Neural progenitor cell (in vitro differentiated cells): ENCODE measurements around the gene XPO1. TPM values are rescaled to one million over a fixed set of nuclear protein-coding genes. Genes with fewer than 3 reads are reported as not detected.

Experiments used
- DNase-seq: peaks from one replicate; pipeline ENCODE4 v3.0.0-alpha.2; 2016; ENCODE audit warnings: low spot score
- H2AFZ ChIP-seq: fragments of 200-600 bp; sonication (generic); replicated peaks from 2 replicates; pipeline ENCODE4 v1.6.1; 2016; ENCODE audit warnings: antibody characterized with exemption
- H3F3A ChIP-seq: fragments of 200-600 bp; sonication (generic); 2 replicates; pipeline ENCODE4 v1.6.1; 2016; ENCODE audit warnings: antibody characterized with exemption, low read depth
- H3K27ac ChIP-seq: fragments of 200-600 bp; sonication (generic); 2 replicates; pipeline ENCODE4 v1.5.1; 2016; ENCODE audit warnings: mild to moderate bottlenecking
- H3K27me3 ChIP-seq: fragments of 200-600 bp; sonication (generic); 2 replicates; pipeline ENCODE4 v1.6.1; 2016; ENCODE audit warnings: mild to moderate bottlenecking, moderate library complexity
- H3K36me3 ChIP-seq: fragments of 200-600 bp; sonication (generic); 2 replicates; pipeline ENCODE4 v1.5.1; 2016
- H3K4me1 ChIP-seq: fragments of 200-600 bp; sonication (generic); 2 replicates; pipeline ENCODE4 v1.6.1; 2016; ENCODE audit warnings: mixed run types
- H3K4me2 ChIP-seq: fragments of 200-600 bp; sonication (generic); 2 replicates; pipeline ENCODE4 v1.6.1; 2016
- H3K4me3 ChIP-seq: fragments of 200-600 bp; sonication (generic); 2 replicates; pipeline ENCODE4 v1.5.1; 2016
- H3K79me2 ChIP-seq: fragments of 200-600 bp; sonication (generic); 2 replicates; pipeline ENCODE4 v1.6.1; 2016; ENCODE audit warnings: low read depth
- H3K9ac ChIP-seq: fragments of 200-600 bp; sonication (generic); 2 replicates; pipeline ENCODE4 v1.6.1; 2016
- H3K9me3 ChIP-seq: fragments of 200-600 bp; sonication (generic); 2 replicates; pipeline ENCODE4 v1.5.1; 2016; ENCODE audit warnings: low read depth
- H4K20me1 ChIP-seq: fragments of 200-600 bp; sonication (generic); 2 replicates; pipeline ENCODE4 v1.6.1; 2016; ENCODE audit warnings: low read depth
- H3K27ac Mint-ChIP-seq: 3 replicates; pipeline ENCODE4 v1.8.0; 2021; ENCODE audit warnings: mixed read lengths
- H3K27me3 Mint-ChIP-seq: 2 replicates; pipeline ENCODE4 v1.8.0; 2022; ENCODE audit warnings: low read depth, mild to moderate bottlenecking, inconsistent platforms, moderate library complexity, mixed read lengths; ENCODE audit not compliant: insufficient read depth
- H3K36me3 Mint-ChIP-seq: 3 replicates; pipeline ENCODE4 v1.8.0; 2021; ENCODE audit warnings: mixed read lengths
- H3K4me1 Mint-ChIP-seq: 3 replicates; pipeline ENCODE4 v1.8.0; 2021; ENCODE audit warnings: mixed read lengths
- H3K4me3 Mint-ChIP-seq: 3 replicates; pipeline ENCODE4 v1.8.0; 2021; ENCODE audit warnings: mild to moderate bottlenecking, moderate library complexity, mixed read lengths
- H3K9me3 Mint-ChIP-seq: 3 replicates; pipeline ENCODE4 v1.8.0; 2020; ENCODE audit warnings: mixed read lengths
- EZH2 ChIP-seq: fragments of 200-600 bp; sonication (generic); IDR thresholded peaks from 2 replicates; pipeline ENCODE4 v1.6.1; 2017; ENCODE audit warnings: antibody characterized with exemption, mild to moderate bottlenecking, moderate library complexity
- EZH2phosphoT487 ChIP-seq: fragments of 200-600 bp; sonication (generic); IDR thresholded peaks from 2 replicates; pipeline ENCODE4 v1.6.1; 2017; ENCODE audit warnings: antibody characterized with exemption
- total RNA-seq: library from RNA; depleted of rRNA; stranded (reverse); fragments of >200 nt; gene quantifications from 2 replicates; pipeline ENCODE4 v1.2.3, GENCODE V29; 2015; ENCODE audit warnings: low replicate concordance
- TF ChIP-seq, protein P1 (sequence below): fragments of 200-600 bp; sonication (generic); IDR thresholded peaks from 2 replicates; pipeline ENCODE4 v1.5.1; 2017; ENCODE audit warnings: antibody characterized with exemption, mild to moderate bottlenecking

XPO1 gene
- total RNA-seq, 1 donor from 2014 or later: 681 TPM

DNA sequence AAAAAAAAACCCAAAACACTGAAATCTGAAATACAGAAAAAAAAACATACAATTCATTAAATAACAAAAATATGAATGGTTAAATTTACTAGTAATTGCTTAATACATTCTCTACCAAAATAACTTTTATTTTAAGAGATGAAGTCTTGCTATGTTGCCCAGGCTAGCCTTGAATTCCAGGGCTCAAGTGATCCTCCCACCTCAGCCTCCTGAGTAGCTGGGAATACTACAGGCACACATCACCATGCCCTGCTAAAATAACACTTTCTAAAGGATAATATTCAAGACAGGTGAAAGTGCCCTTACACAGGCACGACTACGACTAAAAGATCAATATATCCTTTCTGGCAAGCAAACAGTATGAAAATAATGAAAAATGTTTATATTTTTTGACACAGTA is 76.8 kb downstream of the XPO1 start:
- H3K27ac ChIP-seq: no peak overlapping the region
- H3K27me3 Mint-ChIP-seq: no peaks in the 10 kb centered on the region
- no peaks in the 10 kb centered on the region for H3K9me3 ChIP-seq
- no peak for DNase-seq
- H3K4me1 ChIP-seq: peaks cover 10% of the 10 kb centered on the region
- H3K4me3 Mint-ChIP-seq: no peak overlapping the region
- H3K9ac ChIP-seq: no peak overlapping the region
- H3F3A ChIP-seq: peaks cover 19% of the 10 kb centered on the region
- H3K4me1 Mint-ChIP-seq: peaks cover 17% of the 10 kb centered on the region
- no peak for TF ChIP-seq EZH2phosphoT487
- TF ChIP-seq EZH2: no peak
- TF ChIP-seq, protein P1, sequence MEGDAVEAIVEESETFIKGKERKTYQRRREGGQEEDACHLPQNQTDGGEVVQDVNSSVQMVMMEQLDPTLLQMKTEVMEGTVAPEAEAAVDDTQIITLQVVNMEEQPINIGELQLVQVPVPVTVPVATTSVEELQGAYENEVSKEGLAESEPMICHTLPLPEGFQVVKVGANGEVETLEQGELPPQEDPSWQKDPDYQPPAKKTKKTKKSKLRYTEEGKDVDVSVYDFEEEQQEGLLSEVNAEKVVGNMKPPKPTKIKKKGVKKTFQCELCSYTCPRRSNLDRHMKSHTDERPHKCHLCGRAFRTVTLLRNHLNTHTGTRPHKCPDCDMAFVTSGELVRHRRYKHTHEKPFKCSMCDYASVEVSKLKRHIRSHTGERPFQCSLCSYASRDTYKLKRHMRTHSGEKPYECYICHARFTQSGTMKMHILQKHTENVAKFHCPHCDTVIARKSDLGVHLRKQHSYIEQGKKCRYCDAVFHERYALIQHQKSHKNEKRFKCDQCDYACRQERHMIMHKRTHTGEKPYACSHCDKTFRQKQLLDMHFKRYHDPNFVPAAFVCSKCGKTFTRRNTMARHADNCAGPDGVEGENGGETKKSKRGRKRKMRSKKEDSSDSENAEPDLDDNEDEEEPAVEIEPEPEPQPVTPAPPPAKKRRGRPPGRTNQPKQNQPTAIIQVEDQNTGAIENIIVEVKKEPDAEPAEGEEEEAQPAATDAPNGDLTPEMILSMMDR: no peak
- no peaks in the 10 kb centered on the region for H3K9me3 Mint-ChIP-seq
- H3K27ac Mint-ChIP-seq: no peak overlapping the region
- H3K79me2 ChIP-seq: peaks cover 100% of the 10 kb centered on the region
- H4K20me1 ChIP-seq: peaks cover 100% of the 10 kb centered on the region
- no peak overlapping the region for H3K4me2 ChIP-seq
- peaks cover 10% of the 10 kb centered on the region for H3K36me3 Mint-ChIP-seq
- H3K36me3 ChIP-seq: no peaks in the 10 kb centered on the region
- H3K4me3 ChIP-seq: no peak overlapping the region
- H3K27me3 ChIP-seq: no peaks in the 10 kb centered on the region
- no peak overlapping the region for H2AFZ ChIP-seq

DNA sequence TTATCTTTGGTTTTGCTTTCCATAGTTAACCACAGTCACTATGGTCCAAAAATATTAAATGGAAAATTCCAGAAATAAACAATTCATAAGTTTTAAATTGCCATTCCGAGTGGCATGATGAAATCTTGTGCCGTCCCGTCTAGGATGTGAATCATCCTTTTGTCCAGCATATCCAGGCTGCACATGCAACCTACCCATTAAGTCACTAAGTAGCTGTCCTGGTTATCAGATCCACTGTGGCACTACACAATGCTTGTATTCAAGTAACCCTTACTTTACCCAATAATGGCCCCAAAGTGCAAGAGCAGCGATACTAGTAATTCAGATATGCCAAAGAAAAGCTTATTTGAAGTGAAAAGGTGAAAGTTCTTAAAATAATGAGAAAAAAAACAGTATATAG is 78.0 kb downstream of the XPO1 start:
- TF ChIP-seq EZH2: no peak
- no peak for TF ChIP-seq EZH2phosphoT487
- TF ChIP-seq, protein P1: no peak
- Histone ChIP-seq H3K4me3 (no peak overlapping the region), H4K20me1 (peaks cover 100% of the 10 kb centered on the region), H3K9me3 (no peaks in the 10 kb centered on the region), H3K27me3 (no peaks in the 10 kb centered on the region), H3F3A (peaks cover 16% of the 10 kb centered on the region), H2AFZ (no peak overlapping the region), H3K4me2 (no peak overlapping the region), H3K79me2 (peaks cover 100% of the 10 kb centered on the region), H3K4me1 (peaks cover 10% of the 10 kb centered on the region), H3K27ac (no peak overlapping the region), H3K36me3 (no peaks in the 10 kb centered on the region), H3K9ac (no peak overlapping the region)
- no peak for DNase-seq
- H3K27ac Mint-ChIP-seq: no peak overlapping the region
- no peaks in the 10 kb centered on the region for H3K27me3 Mint-ChIP-seq
- peaks cover 15% of the 10 kb centered on the region for H3K4me1 Mint-ChIP-seq
- H3K4me3 Mint-ChIP-seq: no peak overlapping the region
- H3K9me3 Mint-ChIP-seq: no peaks in the 10 kb centered on the region
- H3K36me3 Mint-ChIP-seq: peaks cover 18% of the 10 kb centered on the region

DNA sequence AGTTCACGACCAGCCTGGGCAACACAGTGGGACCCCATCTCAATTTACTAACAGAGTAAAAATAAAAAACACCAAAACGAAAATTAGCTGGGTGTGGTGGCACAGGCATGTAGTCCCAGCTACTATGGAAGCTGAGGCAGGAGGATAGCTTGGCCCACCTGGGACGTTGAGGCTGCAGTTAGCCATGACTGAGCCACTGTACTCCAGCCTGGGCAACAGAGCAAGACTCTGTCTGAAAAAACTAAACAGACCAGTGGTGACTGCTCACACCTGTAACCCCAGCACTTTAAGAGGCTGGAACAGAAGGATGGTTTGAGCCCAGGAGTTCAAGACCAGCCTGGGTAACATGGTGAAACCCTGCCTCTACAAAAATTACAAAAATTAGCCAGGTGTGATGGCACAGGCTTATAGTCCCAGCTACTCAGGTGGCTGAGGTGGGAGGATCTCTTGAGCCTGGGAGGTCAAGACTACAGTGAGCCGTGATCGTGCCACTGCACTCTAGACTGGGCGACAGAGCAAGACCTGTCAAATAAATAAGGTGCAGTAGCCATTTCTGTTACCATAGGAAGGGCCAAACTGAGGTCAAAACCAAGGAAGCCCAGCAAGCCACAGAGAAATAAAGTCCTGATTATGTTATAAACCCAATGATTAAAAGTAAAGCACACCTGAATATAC is 81.3 kb downstream of the XPO1 start:
- Mint-ChIP-seq H3K4me3 (no peak overlapping the region), H3K27me3 (no peaks in the 10 kb centered on the region), H3K9me3 (peaks cover 3% of the 10 kb centered on the region), H3K4me1 (peaks cover 5% of the 10 kb centered on the region), H3K36me3 (peaks cover 23% of the 10 kb centered on the region), H3K27ac (no peak overlapping the region)
- no peak overlapping the region for H3K4me2 ChIP-seq
- no peak for DNase-seq
- no peaks in the 10 kb centered on the region for H3F3A ChIP-seq
- H4K20me1 ChIP-seq: peaks cover 89% of the 10 kb centered on the region
- H3K4me3 ChIP-seq: no peak overlapping the region
- H3K79me2 ChIP-seq: peaks cover 100% of the 10 kb centered on the region
- H2AFZ ChIP-seq: no peak overlapping the region
- H3K9me3 ChIP-seq: no peaks in the 10 kb centered on the region
- TF ChIP-seq EZH2phosphoT487 (no peak), EZH2 (no peak)
- TF ChIP-seq, protein P1: no peak
- H3K27me3 ChIP-seq: no peaks in the 10 kb centered on the region
- H3K27ac ChIP-seq: no peak overlapping the region
- no peaks in the 10 kb centered on the region for H3K36me3 ChIP-seq
- H3K4me1 ChIP-seq: no peaks in the 10 kb centered on the region
- no peak overlapping the region for H3K9ac ChIP-seq
